Mesenteric fat pad (tissue), 1 donor: Measurements from ENCODE around the gene CELSR1. TPM values are rescaled to one million over a fixed set of nuclear protein-coding genes. Genes with fewer than 3 reads are reported as not detected.

Experiments
- total RNA-seq: library from RNA; stranded (reverse); fragmentation: NEBNext Ultra II Directional; extraction: Animal tissue kit (Norgen Biotek cat#: 25700); gene quantifications from one replicate; pipeline ENCODE4 v1.2.1, GENCODE V29; 2021
- donor health status: DM: yes; HTN: yes; CAD: no.

The CELSR1 gene
- total RNA-seq, 1 donor from 2014 or later: 1.8 TPM

Other genes with a start within 250 kb of the CELSR1 start
- 0.39 TPM for gene GTSE1, start 240.8 kb downstream of the CELSR1 start, total RNA-seq
- 30.7 TPM for gene TRMU, start 201.9 kb downstream of the CELSR1 start, total RNA-seq
- gene GRAMD4, start 82.8 kb upstream of the CELSR1 start, total RNA-seq: 37.8 TPM
- 30.8 TPM for gene CERK, start 200.6 kb upstream of the CELSR1 start, total RNA-seq
- 24.5 TPM for gene TBC1D22A, start 225.0 kb upstream of the CELSR1 start, total RNA-seq